Measurements from ENCODE around the gene KIF14. TPM values are rescaled to one million over a fixed set of nuclear protein-coding genes. Genes with fewer than 3 reads are reported as not detected.
"Not testable (repeated sequence)": the region's sequence is repeated elsewhere in the genome, so short reads cannot be mapped to it uniquely, and the experiment has no call there.

KIF14 gene
- total RNA-seq, 2 experiments from 2014 or later = 28.3 to 30.3 TPM

DNA sequence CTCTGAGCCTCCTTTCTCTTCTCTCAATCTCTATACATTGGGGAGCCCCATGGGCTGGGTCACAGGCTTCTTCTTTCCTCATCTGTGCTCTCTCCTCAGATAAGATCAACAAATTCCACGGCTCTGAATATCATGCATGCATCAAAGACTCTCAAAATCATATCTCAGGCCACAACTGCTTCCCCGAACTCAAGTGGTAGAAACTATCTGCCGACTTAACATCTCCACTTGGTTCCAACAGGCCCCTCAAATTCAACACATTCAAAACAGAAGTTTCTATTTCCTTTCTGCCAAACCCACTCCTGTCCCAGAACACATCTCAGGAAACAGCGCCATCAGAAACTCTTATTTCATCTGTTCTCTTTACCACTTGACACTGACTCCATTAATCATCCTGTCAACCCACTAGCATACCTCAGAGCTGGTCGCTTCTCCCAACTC lies 32.5 kb upstream of the KIF14 start:
- Mint-ChIP-seq H3K27me3 (no peaks in the 10 kb centered on the region), H3K9me3 (no peaks in the 10 kb centered on the region), H3K27ac (peak overlapping the region; percentile 20), H3K4me1 (peaks cover 35% of the 10 kb centered on the region), H3K36me3 (ENCODE audit: low read depth) (peaks cover 54% of the 10 kb centered on the region), H3K4me3 (no peak overlapping the region)
- DNase-seq = no peak
- ChIA-PET CTCF (no interaction called here), POLR2A (interaction anchor here (1.1 kb wide), 1 partner anchor 16 kb away, joined by 3 read pairs; the partner anchor contains the start of gene DDX59)

DNA sequence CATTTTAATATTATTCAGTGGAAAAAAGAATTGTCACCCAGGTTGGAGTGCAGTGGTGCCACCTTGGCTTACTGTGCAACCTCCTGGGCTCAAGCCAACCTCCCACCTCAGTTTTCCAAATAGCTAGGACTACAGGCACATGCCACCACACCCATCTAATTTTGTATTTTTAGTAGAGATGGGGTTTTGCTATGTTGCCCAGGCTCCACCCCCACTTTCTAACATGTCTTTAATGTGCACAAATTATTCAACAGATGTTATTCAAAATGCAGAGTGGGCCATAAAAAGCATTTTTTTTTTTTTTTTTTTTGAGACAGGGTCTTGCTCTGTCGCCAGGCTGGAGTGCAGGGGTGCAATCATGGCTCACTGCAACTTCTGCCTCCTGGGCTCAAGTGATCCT lies 31.8 kb upstream of the KIF14 start:
- H3K9me3 Mint-ChIP-seq = no peaks in the 10 kb centered on the region
- H3K4me1 Mint-ChIP-seq = peaks cover 35% of the 10 kb centered on the region
- no peaks in the 10 kb centered on the region for H3K27me3 Mint-ChIP-seq
- no peak overlapping the region for H3K27ac Mint-ChIP-seq
- POLR2A ChIA-PET = no interaction called here
- CTCF ChIA-PET = no interaction called here
- H3K4me3 Mint-ChIP-seq = no peak overlapping the region
- H3K36me3 Mint-ChIP-seq (ENCODE audit: low read depth) = peaks cover 51% of the 10 kb centered on the region
- no peak for DNase-seq

GRCh38 chr1:200646515-200646914 lies 26.0 kb upstream of the KIF14 start:
- Mint-ChIP-seq H3K27ac (no peak overlapping the region), H3K36me3 (ENCODE audit: low read depth) (peaks cover 34% of the 10 kb centered on the region), H3K9me3 (no peaks in the 10 kb centered on the region), H3K27me3 (no peaks in the 10 kb centered on the region), H3K4me1 (peaks cover 2% of the 10 kb centered on the region), H3K4me3 (no peak overlapping the region)
- CTCF ChIA-PET = interaction anchor here (1.1 kb wide), 1 partner anchor 334 kb away, joined by 3 read pairs; no protein-coding TSS in a partner anchor
- no peak for DNase-seq
- POLR2A ChIA-PET = interaction anchor here (0.9 kb wide), 1 partner anchor 23 kb away, joined by 3 read pairs; the partner anchor contains the start of gene DDX59

DNA sequence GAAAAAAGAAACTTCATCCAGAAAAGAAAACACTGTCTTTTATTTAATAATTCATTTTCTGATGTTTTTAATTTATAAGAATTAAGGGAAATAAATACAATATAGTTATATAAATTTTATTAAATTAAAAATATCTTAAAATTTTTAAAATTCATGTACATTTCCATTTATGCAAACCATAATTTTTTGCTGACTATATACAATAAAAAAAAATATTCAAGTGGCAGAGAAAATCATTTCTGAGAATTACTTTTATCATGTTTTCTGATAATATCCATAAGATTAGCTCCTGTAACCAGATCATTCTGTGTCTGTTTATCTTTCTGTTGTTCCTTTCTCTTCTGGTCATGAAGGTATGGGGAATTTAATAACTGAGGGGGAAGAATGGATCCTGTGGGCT lies 23.5 kb upstream of the KIF14 start:
- Mint-ChIP-seq H3K4me3 (no peak overlapping the region), H3K9me3 (no peaks in the 10 kb centered on the region), H3K27me3 (no peaks in the 10 kb centered on the region), H3K4me1 (peaks cover 9% of the 10 kb centered on the region), H3K36me3 (ENCODE audit: low read depth) (peaks cover 34% of the 10 kb centered on the region), H3K27ac (no peak overlapping the region)
- CTCF ChIA-PET = interaction anchor here (0.6 kb wide), 1 partner anchor 22 kb away, joined by 3 read pairs; no protein-coding TSS in a partner anchor
- DNase-seq = no peak
- POLR2A ChIA-PET = interaction anchor here (1.3 kb wide), 1 partner anchor 16 kb away, joined by 4 read pairs; no protein-coding TSS in a partner anchor

GRCh38 chr1:200642481-200642880 lies 21.9 kb upstream of the KIF14 start:
- Mint-ChIP-seq H3K4me3 (no peak overlapping the region), H3K9me3 (no peaks in the 10 kb centered on the region), H3K36me3 (ENCODE audit: low read depth) (peaks cover 25% of the 10 kb centered on the region), H3K27me3 (no peaks in the 10 kb centered on the region), H3K4me1 (peaks cover 13% of the 10 kb centered on the region), H3K27ac (no peak overlapping the region)
- DNase-seq = no peak
- ChIA-PET POLR2A (interaction anchor here (1.3 kb wide), 1 partner anchor 15 kb away, joined by 4 read pairs; no protein-coding TSS in a partner anchor), CTCF (interaction anchor here (1.0 kb wide), 1 partner anchor 27 kb away, joined by 3 read pairs; the partner anchor contains the start of gene DDX59)

GRCh38 chr1:200640963-200641401 lies 20.4 kb upstream of the KIF14 start:
- Mint-ChIP-seq H3K27ac (no peak overlapping the region), H3K4me3 (no peak overlapping the region), H3K36me3 (ENCODE audit: low read depth) (peaks cover 13% of the 10 kb centered on the region), H3K4me1 (peaks cover 13% of the 10 kb centered on the region), H3K9me3 (no peaks in the 10 kb centered on the region), H3K27me3 (no peaks in the 10 kb centered on the region)
- ChIA-PET POLR2A (interaction anchor here (1.0 kb wide), 1 partner anchor 29 kb away, joined by 3 read pairs; no protein-coding TSS in a partner anchor), CTCF (interaction anchor here (0.6 kb wide), 1 partner anchor 16 kb away, joined by 3 read pairs; no protein-coding TSS in a partner anchor)
- DNase-seq = no peak

DNA sequence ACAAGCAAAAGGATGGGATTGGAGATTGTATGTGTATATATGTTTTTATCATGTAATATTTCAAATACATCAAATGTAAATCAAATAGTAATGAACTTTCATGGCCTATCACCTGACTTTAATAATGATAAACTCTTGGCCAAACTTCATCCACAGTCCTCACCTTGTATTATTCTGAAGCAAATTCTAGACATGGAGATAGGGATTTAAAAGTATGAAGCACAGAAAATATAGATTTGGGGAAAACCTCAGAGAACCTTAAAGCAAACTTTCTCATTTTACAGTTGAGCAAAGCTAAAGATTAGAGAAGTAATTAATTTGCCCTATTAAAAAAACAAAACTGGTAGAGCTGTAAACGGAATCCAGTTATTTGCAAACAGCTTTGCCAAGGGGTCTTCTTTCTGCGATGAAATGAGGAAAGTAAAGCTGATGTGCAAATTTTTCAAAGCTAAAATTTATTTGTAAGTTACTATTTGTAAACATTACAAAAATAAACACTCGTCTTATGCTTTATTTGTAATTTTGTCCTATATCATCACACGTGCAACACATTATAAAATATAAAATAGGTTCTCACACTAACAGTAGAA lies 19.9 kb upstream of the KIF14 start:
- no peaks in the 10 kb centered on the region for H3K27me3 Mint-ChIP-seq
- POLR2A ChIA-PET = interaction anchor here (1.0 kb wide), 1 partner anchor 30 kb away, joined by 3 read pairs; no protein-coding TSS in a partner anchor

DNA sequence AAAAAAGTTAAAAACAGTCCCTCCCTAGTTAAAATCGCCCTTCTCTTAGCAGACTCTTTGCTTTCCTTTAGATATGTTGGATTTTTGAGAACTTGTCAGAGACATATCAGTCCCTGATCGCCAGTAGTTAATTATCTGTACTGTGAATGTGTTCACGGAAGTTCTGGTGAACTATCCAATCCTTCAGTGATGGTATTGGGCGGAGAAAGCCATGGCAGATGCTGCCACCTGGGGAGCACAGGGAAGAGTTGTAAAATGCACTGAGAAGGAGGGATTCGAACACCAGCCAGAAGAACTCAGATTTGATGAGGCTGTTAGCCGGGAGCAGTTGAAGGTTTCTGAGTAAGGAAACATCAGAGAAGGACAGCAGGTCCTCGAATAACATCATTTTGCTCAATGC lies 17.5 kb upstream of the KIF14 start:
- Mint-ChIP-seq H3K4me3 (no peak overlapping the region), H3K4me1 (peaks cover 13% of the 10 kb centered on the region), H3K9me3 (no peaks in the 10 kb centered on the region), H3K36me3 (ENCODE audit: low read depth) (peaks cover 4% of the 10 kb centered on the region), H3K27me3 (no peaks in the 10 kb centered on the region), H3K27ac (no peak overlapping the region)
- DNase-seq = no peak
- POLR2A ChIA-PET = no interaction called here
- CTCF ChIA-PET = no interaction called here

More for the DNA sequence above, 19.9 kb upstream of the KIF14 start:
- CTCF ChIA-PET = interaction anchor here (0.6 to 1.1 kb wide), 2 partner anchors 10 to 15 kb away, joined by 3 read pairs; no protein-coding TSS in a partner anchor
- DNase-seq = no peak
- no peaks in the 10 kb centered on the region for H3K9me3 Mint-ChIP-seq
- no peak overlapping the region for H3K27ac Mint-ChIP-seq
- peaks cover 13% of the 10 kb centered on the region for H3K4me1 Mint-ChIP-seq
- H3K36me3 Mint-ChIP-seq (ENCODE audit: low read depth) = peaks cover 10% of the 10 kb centered on the region
- no peak overlapping the region for H3K4me3 Mint-ChIP-seq

DNA sequence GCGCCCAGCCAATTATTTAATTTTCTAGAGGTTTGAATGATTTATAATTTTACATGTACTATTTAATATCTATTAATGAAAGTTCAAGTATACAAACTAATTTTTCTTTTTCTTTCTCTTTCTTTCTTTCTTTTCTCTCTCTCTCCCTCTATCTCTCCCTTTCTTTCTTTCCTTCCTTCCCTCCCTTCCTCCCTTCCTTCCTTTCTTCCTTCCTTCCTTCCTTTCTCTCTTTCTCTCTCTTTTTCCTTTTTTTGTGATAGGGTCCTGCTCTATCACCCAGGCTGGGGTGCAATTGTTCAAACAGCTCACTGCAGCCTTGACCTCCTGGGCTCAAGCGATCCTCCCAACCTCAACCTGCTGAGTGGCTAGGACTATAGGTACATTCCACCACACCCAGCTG lies 16.1 kb upstream of the KIF14 start:
- POLR2A ChIA-PET = no interaction called here
- no peaks in the 10 kb centered on the region for H3K9me3 Mint-ChIP-seq
- H3K4me3 Mint-ChIP-seq = no peak overlapping the region
- H3K27ac Mint-ChIP-seq = no peak overlapping the region
- H3K36me3 Mint-ChIP-seq (ENCODE audit: low read depth) = peaks cover 4% of the 10 kb centered on the region
- H3K27me3 Mint-ChIP-seq = no peaks in the 10 kb centered on the region
- DNase-seq = no peak
- CTCF ChIA-PET = no interaction called here
- H3K4me1 Mint-ChIP-seq = peaks cover 13% of the 10 kb centered on the region

DNA sequence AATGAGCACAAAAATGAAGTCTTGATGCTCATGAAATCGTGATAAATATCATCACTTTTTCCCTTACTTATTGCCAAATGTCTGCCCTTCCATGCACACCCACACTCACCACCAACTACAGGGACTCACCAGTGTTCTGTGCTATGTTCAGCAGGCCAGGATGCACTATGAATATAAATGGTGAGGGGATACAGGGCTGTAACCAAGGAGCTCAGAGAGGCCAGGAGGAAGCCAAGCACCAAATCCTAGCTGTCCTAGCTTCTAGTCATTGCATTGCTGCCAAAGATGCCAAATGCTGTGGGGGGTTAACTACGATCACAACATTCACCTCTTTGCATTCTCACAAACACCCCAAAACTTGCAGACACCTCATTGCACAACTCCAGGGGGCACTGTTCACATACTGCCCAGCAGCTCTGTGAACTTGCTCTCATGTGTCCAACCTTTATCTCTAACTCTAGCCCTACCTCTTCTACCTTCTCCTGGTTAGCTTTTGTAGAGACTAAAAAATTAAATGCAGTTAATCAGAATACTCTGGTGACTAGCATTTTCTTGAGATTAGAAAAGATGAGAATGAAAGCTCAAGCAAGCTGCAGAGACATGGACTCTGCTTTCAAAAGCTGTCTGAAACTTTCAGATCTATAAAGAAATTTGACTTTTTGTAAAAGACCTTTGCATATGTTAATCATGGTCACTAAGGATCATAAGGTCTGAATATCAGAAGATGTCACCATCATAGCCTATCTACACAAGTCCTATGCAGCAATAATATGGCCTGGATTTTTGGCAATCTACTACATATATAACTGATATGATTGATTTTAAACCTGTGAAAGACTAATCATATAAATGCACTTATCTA lies 13.9 kb upstream of the KIF14 start:
- Mint-ChIP-seq H3K4me1 (peaks cover 4% of the 10 kb centered on the region), H3K27me3 (peaks cover 3% of the 10 kb centered on the region), H3K4me3 (no peak overlapping the region), H3K36me3 (ENCODE audit: low read depth) (no peaks in the 10 kb centered on the region), H3K27ac (no peak overlapping the region), H3K9me3 (no peaks in the 10 kb centered on the region)
- DNase-seq = no peak
- CTCF ChIA-PET = interaction anchor here (0.7 to 3.2 kb wide), 5 partner anchors 10 to 23 kb away, joined by 3 to 26 read pairs (median 4); partner anchors contain the start of gene KIF14
- POLR2A ChIA-PET = interaction anchor here (1.4 kb wide), 1 partner anchor 35 kb away, joined by 3 read pairs; the partner anchor contains the start of gene DDX59

DNA sequence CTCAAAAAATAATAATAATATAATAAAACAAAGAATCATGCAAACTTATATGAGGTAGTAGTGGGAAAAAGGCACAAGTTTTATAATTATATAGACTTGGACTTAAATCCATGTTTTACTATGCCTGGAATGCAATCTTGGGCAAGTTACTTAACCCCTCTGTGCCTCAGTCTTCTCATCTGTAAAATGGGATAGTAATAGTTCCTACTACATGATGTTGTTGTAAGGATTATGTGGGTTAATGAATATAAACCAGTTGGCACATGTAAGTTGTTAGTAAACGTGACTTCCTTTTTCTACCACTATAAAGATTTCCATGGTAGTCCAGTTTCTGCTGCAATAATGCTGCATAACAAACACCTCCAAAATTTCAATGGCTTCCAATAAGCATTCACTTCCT lies 10.8 kb upstream of the KIF14 start:
- peaks cover 25% of the 10 kb centered on the region for H3K4me1 Mint-ChIP-seq
- H3K27me3 Mint-ChIP-seq = peaks cover 7% of the 10 kb centered on the region
- POLR2A ChIA-PET = no interaction called here
- H3K4me3 Mint-ChIP-seq = no peak overlapping the region
- no peak for DNase-seq
- peaks cover 4% of the 10 kb centered on the region for H3K36me3 Mint-ChIP-seq (ENCODE audit: low read depth)
- CTCF ChIA-PET = interaction anchor here (0.5 kb wide), 1 partner anchor 9 kb away, joined by 3 read pairs; no protein-coding TSS in a partner anchor
- no peaks in the 10 kb centered on the region for H3K9me3 Mint-ChIP-seq
- H3K27ac Mint-ChIP-seq = no peak overlapping the region

DNA sequence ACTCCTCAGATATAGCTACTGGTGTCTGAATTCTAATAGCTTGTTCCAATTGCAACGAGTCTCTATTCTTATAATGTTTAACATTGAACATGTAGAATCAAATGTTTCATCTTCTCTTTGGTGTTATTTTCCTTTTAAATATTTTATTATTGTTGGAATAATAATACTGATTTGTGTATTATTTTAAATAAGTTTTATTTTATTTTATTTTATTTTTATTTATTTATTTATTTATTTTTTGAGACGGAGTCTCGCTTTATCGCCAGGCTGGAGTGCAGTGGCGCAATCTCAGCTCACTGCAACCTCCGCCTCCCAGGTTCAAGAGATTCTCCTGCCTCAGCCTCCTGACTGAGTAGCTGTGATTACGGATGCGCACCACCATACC lies 10.0 kb upstream of the KIF14 start:
- H3K36me3 Mint-ChIP-seq (ENCODE audit: low read depth); H3K9me3 Mint-ChIP-seq; DNase-seq; H3K27me3 Mint-ChIP-seq; H3K4me3 Mint-ChIP-seq; H3K27ac Mint-ChIP-seq: not testable (repeated sequence)
- H3K4me1 Mint-ChIP-seq = peaks cover 29% of the 10 kb centered on the region
- ChIA-PET POLR2A (interaction anchor here (0.6 kb wide), 1 partner anchor 19 kb away, joined by 3 read pairs; no protein-coding TSS in a partner anchor), CTCF (interaction anchor here (1.4 kb wide), 1 partner anchor 10 kb away, joined by 3 read pairs; no protein-coding TSS in a partner anchor)

All from activated CD4-positive, alpha-beta memory T cell treated with anti-CD3 and anti-CD28 coated beads, Interleukin-2, amount 10 ng/mL, durations not matched to agents 7 days and 5 days (primary cell).